ENCODE measurements around the gene FMR1.
A peak's percentile ranks its signal among the peaks of the same experiment; 100 is the strongest.

FMR1 gene

GRCh38 chrX:147911192-147912022 lies at the start of gene FMR1:
Gene FMR1 (plus strand): TSS chrX:147911919. CDS start chrX:147912180, 261 bp downstream.
- DNase-seq (ENCODE audit: low read depth in 2 of 2), result peak; percentile 87

- DNase-seq (ENCODE audit: low read depth in 2 of 2), result no peak
These were observed 35.7 kb upstream of the FMR1 start for GRCh38 chrX:147875866-147876596.

DNA sequence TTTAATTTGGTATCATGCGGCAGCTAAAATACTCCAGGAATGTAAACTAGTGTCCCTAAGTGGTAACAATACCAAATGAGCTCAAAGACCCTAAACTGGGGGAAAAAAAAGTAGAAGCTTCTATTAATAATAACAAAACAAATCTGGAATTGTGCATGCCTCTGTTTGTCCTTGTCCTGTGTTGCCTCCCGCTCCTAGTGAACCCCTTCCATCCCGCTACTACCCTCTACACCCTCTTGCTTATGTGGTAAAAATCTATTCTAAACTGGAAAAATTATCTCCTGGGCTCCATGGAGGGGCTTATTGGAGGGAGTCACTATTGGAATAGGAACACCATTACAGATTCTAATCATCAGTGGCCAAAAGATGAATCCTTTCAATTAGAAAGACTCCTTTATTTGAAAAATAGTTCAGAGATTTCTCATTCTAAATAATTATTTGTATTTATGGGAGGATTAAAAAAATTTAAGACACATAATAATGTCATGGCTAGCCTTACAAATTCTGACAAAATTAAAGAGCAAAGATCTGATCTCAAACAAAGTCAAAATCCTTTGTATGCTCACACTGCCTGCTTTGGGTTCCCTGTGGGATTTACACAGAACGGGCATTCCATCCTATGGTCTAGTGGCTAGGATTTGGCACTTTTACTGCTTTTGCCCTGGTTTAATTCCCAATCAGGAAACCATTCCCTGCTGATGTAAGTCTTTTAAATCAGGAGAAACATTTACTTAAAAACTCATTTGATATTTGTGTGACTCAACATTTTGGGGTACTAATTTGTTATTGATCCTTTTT lies 34.7 kb upstream of the FMR1 start:
- no peak for DNase-seq (ENCODE audit: low read depth in 2 of 2)

DNA sequence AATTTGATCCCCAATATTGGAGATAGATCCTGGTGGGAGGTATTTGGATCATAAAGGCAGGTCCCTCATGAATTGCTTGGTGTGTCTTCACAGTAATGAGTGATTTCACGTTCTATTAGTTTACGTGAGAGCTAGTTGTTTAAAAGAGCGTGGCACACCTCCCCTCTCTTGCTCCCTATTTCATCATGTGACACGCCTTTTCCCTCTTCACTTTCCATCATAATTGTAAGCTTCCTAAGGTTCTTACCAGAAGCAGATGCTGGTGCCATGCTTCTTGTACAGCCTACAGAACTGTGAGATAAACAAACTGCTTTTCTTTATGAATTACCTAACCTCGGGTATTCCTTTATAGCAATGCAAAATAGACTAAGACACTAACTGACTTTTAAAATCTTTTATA lies 34.0 kb upstream of the FMR1 start:
- no peak for DNase-seq (ENCODE audit: low read depth in 2 of 2)

- no peak for DNase-seq (ENCODE audit: low read depth in 2 of 2)
These were observed 26.8 kb upstream of the FMR1 start for GRCh38 chrX:147884958-147885357.

GRCh38 chrX:147890756-147891155 lies 21.0 kb upstream of the FMR1 start:
- DNase-seq (ENCODE audit: low read depth in 2 of 2), result no peak

- no peak for DNase-seq (ENCODE audit: low read depth in 2 of 2)
These were observed 19.8 kb upstream of the FMR1 start for GRCh38 chrX:147891896-147892295.

DNA sequence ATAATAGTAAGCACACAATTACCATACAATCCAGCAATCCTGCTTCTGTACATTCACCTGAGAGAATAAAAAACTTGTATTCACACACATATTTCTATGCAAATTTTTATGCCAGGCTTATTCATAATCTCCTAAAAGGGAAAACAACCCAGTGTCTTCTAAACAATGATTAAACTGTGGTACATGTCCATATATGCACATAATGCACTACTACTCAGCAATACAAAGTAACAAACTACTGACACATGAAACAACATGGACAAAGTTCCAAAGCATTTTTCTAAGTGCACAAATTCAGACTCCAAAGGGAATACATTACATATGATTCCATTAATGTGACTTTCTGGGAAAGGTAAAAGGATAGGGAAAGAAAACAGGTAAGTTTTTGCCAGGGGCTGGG lies 18.0 kb upstream of the FMR1 start:
- DNase-seq (ENCODE audit: low read depth in 2 of 2), result no peak

GRCh38 chrX:147894366-147894963 lies 17.3 kb upstream of the FMR1 start:
- no peak for DNase-seq (ENCODE audit: low read depth in 2 of 2)

GRCh38 chrX:147897117-147897516 lies 14.6 kb upstream of the FMR1 start:
- no peak for DNase-seq (ENCODE audit: low read depth in 2 of 2)

GRCh38 chrX:147898951-147899350 lies 12.8 kb upstream of the FMR1 start:
- DNase-seq (ENCODE audit: low read depth in 2 of 2), result no peak

DNA sequence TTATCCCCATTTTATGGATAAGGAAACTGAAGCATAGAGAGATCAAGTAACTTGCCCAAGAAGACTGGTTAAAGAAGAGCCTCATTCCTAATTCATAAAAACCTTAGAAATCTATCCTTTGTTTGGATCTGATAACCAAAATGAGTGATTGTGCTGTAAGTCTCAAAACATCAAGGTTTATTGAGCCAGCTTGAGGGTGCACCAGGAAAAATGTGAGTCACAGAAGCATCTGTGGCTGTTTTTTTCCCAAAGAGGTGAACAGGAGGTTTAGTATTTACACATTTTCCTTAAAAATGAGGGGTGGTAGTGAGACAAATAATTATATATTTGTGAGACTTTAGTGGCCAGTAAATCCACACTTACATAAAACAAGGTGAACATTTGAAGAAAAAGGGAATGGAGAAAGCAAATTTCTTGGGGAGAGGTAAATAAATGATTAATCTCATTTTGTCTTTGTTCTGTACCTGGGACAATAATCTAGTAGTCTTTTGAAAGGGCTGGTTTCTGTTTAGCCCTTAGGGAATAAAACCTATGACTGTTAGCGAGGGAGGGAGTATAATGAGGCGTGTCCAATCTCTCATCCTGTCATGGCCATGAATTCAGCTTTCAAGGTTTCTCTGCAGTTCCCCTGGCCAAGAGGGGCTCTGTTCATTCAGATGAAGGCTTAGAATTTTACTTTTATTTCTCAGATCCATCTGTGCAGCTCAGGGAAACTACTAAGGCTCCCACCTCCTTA lies 12.2 kb upstream of the FMR1 start:
- no peak for DNase-seq (ENCODE audit: low read depth in 2 of 2)

DNA sequence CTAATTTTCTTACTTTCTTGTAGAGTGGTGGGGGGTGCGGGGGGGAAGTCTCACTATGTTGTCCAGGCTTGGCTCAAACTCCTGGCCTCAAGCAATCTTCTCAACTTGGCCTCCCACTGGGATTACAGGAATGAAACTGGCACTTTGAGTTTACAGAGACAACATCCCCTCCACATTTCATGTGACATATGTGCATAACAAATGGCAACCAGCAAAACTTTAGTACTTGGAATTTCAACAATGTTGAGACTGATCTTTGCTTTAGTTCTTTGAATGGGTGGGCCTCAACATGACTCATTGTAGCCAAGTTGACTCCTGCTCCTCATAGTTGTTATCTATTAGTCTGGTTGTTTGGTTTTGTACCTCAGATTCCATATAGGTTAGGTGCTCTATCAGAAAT lies 11.4 kb upstream of the FMR1 start:
- DNase-seq (ENCODE audit: low read depth in 2 of 2), result no peak

DNA sequence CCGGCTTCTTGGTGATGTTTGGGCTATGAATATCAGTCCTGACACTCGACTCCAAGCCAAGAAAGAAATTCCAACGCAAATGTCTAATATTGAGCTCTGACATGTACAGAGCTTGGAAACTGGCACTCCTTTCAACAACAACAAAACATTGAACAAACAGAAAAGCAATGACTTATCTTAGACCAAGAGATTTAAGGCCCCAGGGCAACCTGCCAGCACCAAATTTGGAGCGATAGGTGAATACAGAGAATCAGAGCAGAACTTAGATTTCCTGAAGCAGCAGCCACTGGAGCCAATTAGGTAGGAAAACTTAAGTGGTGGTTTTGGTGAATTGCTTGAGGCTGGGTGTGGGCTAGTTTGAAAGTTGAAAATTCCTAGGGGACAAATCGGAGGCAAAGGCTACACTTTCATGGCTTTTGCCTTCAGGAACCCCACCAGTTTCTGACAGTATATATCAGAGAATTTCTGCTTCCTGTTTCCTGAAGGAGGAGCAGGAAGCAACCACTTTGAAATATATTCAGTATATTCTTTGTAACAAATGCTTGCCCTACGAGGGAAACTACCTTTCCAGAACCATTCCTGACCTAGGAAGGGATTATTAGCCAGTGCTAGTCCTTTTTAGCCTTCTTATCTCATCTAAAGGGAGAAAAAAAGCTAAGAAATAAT lies 10.1 kb upstream of the FMR1 start:
- no peak for DNase-seq (ENCODE audit: low read depth in 2 of 2)

DNA sequence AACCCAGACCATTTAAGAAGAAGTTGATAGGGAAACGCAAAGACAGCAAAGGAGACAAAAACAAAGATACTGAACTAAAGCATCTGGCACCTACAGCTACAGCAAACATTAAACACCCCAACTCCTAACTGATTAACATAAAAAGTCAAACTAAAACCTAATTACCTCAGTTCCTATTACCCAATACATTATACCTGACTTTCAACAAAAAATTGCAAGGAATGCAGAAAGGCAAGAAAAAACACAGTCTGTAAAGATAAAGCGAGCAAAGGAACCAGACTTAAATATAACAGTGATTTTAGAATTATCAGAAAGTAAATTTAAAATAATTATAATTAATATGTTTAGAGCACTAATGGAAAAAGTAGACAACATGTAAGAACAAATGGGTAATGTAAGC lies 9.4 kb upstream of the FMR1 start:
- no peak for DNase-seq (ENCODE audit: low read depth in 2 of 2)

DNA sequence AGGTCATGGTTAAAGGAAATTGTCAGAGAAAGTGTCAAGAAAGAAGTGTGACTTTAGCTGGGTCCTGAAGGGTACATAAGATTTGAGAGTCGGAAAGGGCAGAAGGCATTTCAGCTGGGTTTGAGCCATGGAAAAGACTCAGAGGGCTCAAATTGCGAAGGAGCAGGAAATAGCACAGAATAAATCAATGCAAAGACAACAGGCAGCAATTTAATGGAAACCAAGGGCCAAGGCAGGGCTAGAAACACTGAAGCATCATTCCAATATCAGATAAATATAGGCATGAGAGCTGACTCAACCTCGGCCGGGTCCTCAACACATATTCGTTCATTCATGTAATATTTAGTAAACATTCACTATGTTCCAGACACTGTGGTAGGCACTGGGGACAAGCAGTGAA lies 3.6 kb upstream of the FMR1 start:
- no peak for DNase-seq (ENCODE audit: low read depth in 2 of 2)

- no peak for DNase-seq (ENCODE audit: low read depth in 2 of 2)
These were observed 1.1 kb upstream of the FMR1 start for GRCh38 chrX:147910607-147911006.

GRCh38 chrX:147912093-147912801 lies 528 bp downstream of the FMR1 start:
- no peak for DNase-seq (ENCODE audit: low read depth in 2 of 2)

GRCh38 chrX:147913570-147913969 lies 1.9 kb downstream of the FMR1 start:
- no peak for DNase-seq (ENCODE audit: low read depth in 2 of 2)

GRCh38 chrX:147914591-147914990 lies 2.9 kb downstream of the FMR1 start:
- no peak for DNase-seq (ENCODE audit: low read depth in 2 of 2)

All from stimulated activated CD4-positive, alpha-beta T cell treated with anti-CD3 and anti-CD28 coated beads, Interleukin-15, amount 100 ng/mL, for 48 hours (primary cell).